ENCODE measurements around the gene NT5DC3.

DNA sequence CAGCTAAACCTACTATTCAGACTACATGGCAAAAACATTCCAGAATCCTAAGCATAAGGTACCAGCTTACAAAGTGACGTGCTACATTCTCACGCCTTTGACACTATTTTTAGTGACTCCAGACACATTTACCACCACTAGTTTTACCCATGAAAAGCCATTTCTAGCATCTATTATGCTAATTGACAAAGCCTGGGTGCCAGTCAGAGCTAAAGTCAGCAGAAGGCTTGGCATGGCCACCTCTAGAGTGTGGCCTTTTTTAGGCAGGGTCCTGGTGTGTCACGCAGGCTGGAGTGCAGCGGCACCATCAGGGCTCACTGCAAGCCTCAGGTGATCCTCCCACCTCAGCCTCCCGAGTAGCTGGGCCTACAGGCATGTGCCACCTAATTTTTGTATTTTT is 75.7 kb downstream of the NT5DC3 start:
- TF ChIP-seq HNRNPUL1 (IDR thresholded peaks at IDR 0.05; ENCODE audit: low read depth, low read length) (no peak), SP5 (CRISPR knock-in tag; IDR thresholded peaks at IDR 0.05; ENCODE audit: borderline replicate concordance, low read depth) (no peak), JARID2 (CRISPR knock-in tag; IDR thresholded peaks at IDR 0.05; ENCODE audit: insufficient replicate concordance) (no peak), EZH2 (conservative IDR thresholded peaks at IDR 0.05; ENCODE audit: low read depth, low read length) (no peak), IKZF4 (CRISPR knock-in tag; IDR thresholded peaks at IDR 0.05; ENCODE audit: borderline replicate concordance, low read depth, not compliant biosample characterization) (no peak), TARDBP (CRISPR knock-in tag; IDR thresholded peaks at IDR 0.05) (no peak), CAMTA2 (CRISPR knock-in tag; IDR thresholded peaks at IDR 0.05; ENCODE audit: borderline replicate concordance) (no peak)
- TF ChIP-seq, protein P1, sequence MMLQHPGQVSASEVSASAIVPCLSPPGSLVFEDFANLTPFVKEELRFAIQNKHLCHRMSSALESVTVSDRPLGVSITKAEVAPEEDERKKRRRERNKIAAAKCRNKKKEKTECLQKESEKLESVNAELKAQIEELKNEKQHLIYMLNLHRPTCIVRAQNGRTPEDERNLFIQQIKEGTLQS (CRISPR knock-in tag; IDR thresholded peaks at IDR 0.05), result no peak
- TF ChIP-seq, protein P2, sequence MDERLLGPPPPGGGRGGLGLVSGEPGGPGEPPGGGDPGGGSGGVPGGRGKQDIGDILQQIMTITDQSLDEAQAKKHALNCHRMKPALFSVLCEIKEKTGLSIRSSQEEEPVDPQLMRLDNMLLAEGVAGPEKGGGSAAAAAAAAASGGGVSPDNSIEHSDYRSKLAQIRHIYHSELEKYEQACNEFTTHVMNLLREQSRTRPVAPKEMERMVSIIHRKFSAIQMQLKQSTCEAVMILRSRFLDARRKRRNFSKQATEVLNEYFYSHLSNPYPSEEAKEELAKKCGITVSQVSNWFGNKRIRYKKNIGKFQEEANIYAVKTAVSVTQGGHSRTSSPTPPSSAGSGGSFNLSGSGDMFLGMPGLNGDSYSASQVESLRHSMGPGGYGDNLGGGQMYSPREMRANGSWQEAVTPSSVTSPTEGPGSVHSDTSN (CRISPR knock-in tag; IDR thresholded peaks at IDR 0.05), result no peak

Measured in HepG2 (cell line).